Osteocyte (in vitro differentiated cells): ENCODE data around the gene CPNE7. TPM values are rescaled to one million over a fixed set of nuclear protein-coding genes. Genes with fewer than 3 reads are reported as not detected.
A peak's percentile ranks its signal among the peaks of the same experiment; 100 is the strongest.

ENCODE experiments used
- DNase-seq: peaks from one replicate; pipeline ENCODE4 v3.0.0; 2021; ENCODE audit warnings: mixed read lengths; ENCODE audit not compliant: unreplicated experiment; ENCODE audit errors: extremely low spot score
- H3K27ac Mint-ChIP-seq: one replicate; pipeline ENCODE4 v1.8.0; 2021; ENCODE audit warnings: mild to moderate bottlenecking, mixed read lengths; ENCODE audit not compliant: unreplicated experiment
- H3K27me3 Mint-ChIP-seq: one replicate; pipeline ENCODE4 v1.8.0; 2021; ENCODE audit warnings: mixed read lengths; ENCODE audit not compliant: unreplicated experiment
- H3K36me3 Mint-ChIP-seq: one replicate; pipeline ENCODE4 v1.8.0; 2021; ENCODE audit warnings: mixed read lengths; ENCODE audit not compliant: unreplicated experiment
- H3K4me1 Mint-ChIP-seq: one replicate; pipeline ENCODE4 v1.8.0; 2021; ENCODE audit warnings: mixed read lengths; ENCODE audit not compliant: unreplicated experiment
- H3K4me3 Mint-ChIP-seq: one replicate; pipeline ENCODE4 v1.8.0; 2021; ENCODE audit warnings: mild to moderate bottlenecking, moderate library complexity, mixed read lengths; ENCODE audit not compliant: unreplicated experiment
- H3K9me3 Mint-ChIP-seq: one replicate; pipeline ENCODE4 v1.8.0; 2021; ENCODE audit warnings: mixed read lengths; ENCODE audit not compliant: unreplicated experiment
- CTCF ChIP-seq: fragments of 200-600 bp; sonication (generic); IDR thresholded peaks from 2 replicates; pipeline ENCODE4 v1.5.0; 2021; ENCODE audit warnings: antibody characterized with exemption, mild to moderate bottlenecking, moderate library complexity
- total RNA-seq: library from RNA; stranded (reverse); gene quantifications from 2 replicates; pipeline ENCODE4 v1.2.1, GENCODE V29; 2021

The CPNE7 gene
- total RNA-seq, 1 donor from 2014 or later = 19.7 TPM

- TF ChIP-seq CTCF = no peak
- H3K4me3 Mint-ChIP-seq = no peak overlapping the region
- H3K36me3 Mint-ChIP-seq = no peaks in the 10 kb centered on the region
- no peak overlapping the region for H3K27ac Mint-ChIP-seq
- no peaks in the 10 kb centered on the region for H3K27me3 Mint-ChIP-seq
- no peaks in the 10 kb centered on the region for H3K9me3 Mint-ChIP-seq
- DNase-seq = no peak
- H3K4me1 Mint-ChIP-seq = peaks cover 26% of the 10 kb centered on the region
Observed at GRCh38 chr16:89600956-89601355, 25.4 kb downstream of the CPNE7 start.

GRCh38 chr16:89601906-89602272 is 26.3 kb downstream of the CPNE7 start:
- no peak for TF ChIP-seq CTCF
- Mint-ChIP-seq H3K4me3 (no peak overlapping the region), H3K27me3 (no peaks in the 10 kb centered on the region), H3K36me3 (no peaks in the 10 kb centered on the region), H3K4me1 (peaks cover 26% of the 10 kb centered on the region), H3K9me3 (no peaks in the 10 kb centered on the region), H3K27ac (peak overlapping the region; percentile 73)
- no peak for DNase-seq

- no peaks in the 10 kb centered on the region for H3K9me3 Mint-ChIP-seq
- no peaks in the 10 kb centered on the region for H3K36me3 Mint-ChIP-seq
- TF ChIP-seq CTCF = no peak
- DNase-seq = peak; percentile 91
- peak overlapping the region; percentile 35 for H3K4me3 Mint-ChIP-seq
- no peaks in the 10 kb centered on the region for H3K27me3 Mint-ChIP-seq
- peak overlapping the region; percentile 73 for H3K27ac Mint-ChIP-seq
- H3K4me1 Mint-ChIP-seq = peaks cover 26% of the 10 kb centered on the region
Observed at GRCh38 chr16:89602273-89602951, 26.9 kb downstream of the CPNE7 start.

- DNase-seq = no peak
- Mint-ChIP-seq H3K27ac (peak overlapping the region; percentile 73), H3K4me1 (peaks cover 26% of the 10 kb centered on the region), H3K36me3 (no peaks in the 10 kb centered on the region), H3K4me3 (no peak overlapping the region), H3K9me3 (no peaks in the 10 kb centered on the region), H3K27me3 (no peaks in the 10 kb centered on the region)
- no peak for TF ChIP-seq CTCF
Observed at GRCh38 chr16:89602952-89603590, 27.5 kb downstream of the CPNE7 start.

DNA sequence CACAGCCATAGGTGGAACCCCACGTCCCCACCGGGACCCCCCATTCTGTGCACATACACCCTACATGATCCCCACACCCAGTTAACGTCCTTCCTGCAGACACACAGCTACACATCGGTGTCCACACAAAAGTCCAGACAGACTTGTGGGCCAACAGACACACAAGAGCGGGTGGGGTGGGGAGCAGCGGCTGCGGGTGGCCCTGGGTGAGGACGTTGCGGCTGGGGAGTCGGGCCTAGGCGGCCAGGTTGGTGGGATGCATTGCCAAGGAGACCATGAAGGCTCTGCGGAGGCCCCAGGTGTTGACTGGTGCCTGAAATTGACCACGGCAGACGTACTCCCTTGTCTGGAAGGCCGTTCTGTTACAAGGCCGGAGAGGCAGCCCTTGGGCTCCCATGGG is 29.2 kb downstream of the CPNE7 start:
- H3K27ac Mint-ChIP-seq = no peak overlapping the region
- no peaks in the 10 kb centered on the region for H3K27me3 Mint-ChIP-seq
- no peak for TF ChIP-seq CTCF
- no peaks in the 10 kb centered on the region for H3K36me3 Mint-ChIP-seq
- H3K9me3 Mint-ChIP-seq = no peaks in the 10 kb centered on the region
- H3K4me1 Mint-ChIP-seq = peaks cover 20% of the 10 kb centered on the region
- no peak overlapping the region for H3K4me3 Mint-ChIP-seq
- DNase-seq = no peak
